HepG2 (cell line): ENCODE data around the gene FMN2. TPM values are rescaled to one million over a fixed set of nuclear protein-coding genes. Genes with fewer than 3 reads are reported as not detected.
A peak's percentile ranks its signal among the peaks of the same experiment; 100 is the strongest.

Experiments used
- IKZF1 ChIP-seq: fragments of 450-650 bp; IDR thresholded peaks from 2 replicates; pipeline ENCODE4 v1.7.1; 2016
- KLF13 ChIP-seq: sonication (generic); formaldehyde crosslinking; IDR thresholded peaks from 2 replicates; pipeline ENCODE4 v1.4.0; 2020; ENCODE audit warnings: mild to moderate bottlenecking, missing genetic modification reagents
- PLSCR1 ChIP-seq: sonication (generic); formaldehyde crosslinking; IDR thresholded peaks from 2 replicates; pipeline ENCODE4 v1.5.0; 2020; ENCODE audit warnings: missing genetic modification reagents, mild to moderate bottlenecking, borderline replicate concordance
- TFDP1 ChIP-seq: IDR thresholded peaks from 2 replicates; pipeline ENCODE4 v1.6.1; 2016; ENCODE audit warnings: missing compliant biosample characterization, missing genetic modification reagents, borderline replicate concordance
- ZNF143 ChIP-seq: sonication (generic); formaldehyde crosslinking; IDR thresholded peaks from 2 replicates; pipeline ENCODE4 v1.4.0; 2020; ENCODE audit warnings: missing genetic modification reagents
- ZNF232 ChIP-seq: sonication (generic); formaldehyde crosslinking; IDR thresholded peaks from 2 replicates; pipeline ENCODE4 v1.4.0; 2020; ENCODE audit warnings: missing genetic modification reagents, borderline replicate concordance
- ZNF513 ChIP-seq: sonication (generic); formaldehyde crosslinking; conservative IDR thresholded peaks from 2 replicates; pipeline ENCODE4 v1.5.0; 2020; ENCODE audit warnings: missing genetic modification reagents
- polyA plus RNA-seq, 8 experiments: library from polyadenylated mRNA; depleted of rRNA in 3 of 8; stranded (reverse) in 7 of 8; unstranded in 1 of 8; fragments of >200 nt; fragmentation: Illumina TruSeq in 4 of 8; extraction: Trizol in 4 of 8; gene quantifications; 2 replicates each; pipeline versions ENCODE4 v1.2.1 to v1.2.3, GENCODE V29; 2011 to 2016; ENCODE audit warnings: low read depth in 4 of 8, missing spikeins in 1 of 8, mixed read lengths in 1 of 8; ENCODE audit not compliant: insufficient read depth in 1 of 8
- total RNA-seq, 5 experiments: library from RNA; depleted of rRNA; stranded (reverse); fragments of >200 nt; fragmentation: Illumina TruSeq; extraction: Trizol; gene quantifications; 2 replicates each; pipeline ENCODE4 v1.2.3, GENCODE V29; 2016; ENCODE audit warnings: low read depth in 1 of 5
- TF ChIP-seq, protein P1 (sequence below): sonication (generic); formaldehyde crosslinking; IDR thresholded peaks from 2 replicates; pipeline ENCODE4 v1.8.1; 2022; ENCODE audit warnings: low read depth, mild to moderate bottlenecking, missing genetic modification reagents
- TF ChIP-seq, protein P2 (sequence below): IDR thresholded peaks from 2 replicates; pipeline ENCODE4 v1.6.1; 2012; ENCODE audit warnings: inconsistent platforms

Gene FMN2
- total and polyA plus RNA-seq, 2 of the 13 experiments (the other 11 are each of a cell fraction or from before 2014, with no cell fraction given): not detected

DNA sequence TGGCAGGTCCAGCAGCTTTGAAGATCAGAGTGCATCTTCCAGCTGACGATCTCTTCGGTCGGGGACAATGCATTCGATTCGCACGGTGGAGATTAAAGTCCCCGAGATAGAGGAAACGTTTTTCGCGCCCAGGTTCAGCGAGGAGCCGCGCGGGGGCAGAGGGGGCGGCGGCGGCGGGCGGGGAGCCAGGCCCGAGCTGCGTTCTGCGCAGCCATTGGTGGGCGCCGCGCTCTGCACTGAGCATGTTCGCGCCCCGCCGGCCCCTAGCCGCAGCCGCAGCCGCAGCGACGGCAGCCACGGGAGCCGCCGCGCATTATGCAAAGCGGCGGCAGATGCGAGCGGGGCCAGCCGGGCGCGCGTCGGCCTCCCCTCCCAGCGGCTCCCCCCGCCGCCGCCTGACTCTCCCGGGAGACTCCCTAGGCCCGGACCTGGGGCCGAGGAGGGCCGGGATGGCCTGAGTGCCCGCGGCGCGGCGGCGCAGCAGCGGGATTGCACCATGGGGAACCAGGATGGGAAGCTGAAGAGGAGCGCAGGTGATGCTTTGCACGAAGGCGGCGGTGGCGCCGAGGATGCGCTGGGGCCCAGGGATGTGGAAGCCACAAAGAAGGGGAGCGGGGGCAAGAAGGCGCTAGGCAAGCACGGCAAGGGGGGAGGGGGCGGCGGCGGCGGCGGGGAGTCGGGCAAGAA lies at the start of gene FMN2 (continued):
- TF ChIP-seq ZNF513 (CRISPR knock-in tag) (no peak), IKZF1 (no peak), ZNF143 (CRISPR knock-in tag) (no peak), TFDP1 (CRISPR knock-in tag) (peak; percentile 58; the same call in 1 of the 2 replicates), KLF13 (CRISPR knock-in tag) (no peak), ZNF232 (CRISPR knock-in tag) (no peak), PLSCR1 (CRISPR knock-in tag) (no peak)
- TF ChIP-seq, protein P1, sequence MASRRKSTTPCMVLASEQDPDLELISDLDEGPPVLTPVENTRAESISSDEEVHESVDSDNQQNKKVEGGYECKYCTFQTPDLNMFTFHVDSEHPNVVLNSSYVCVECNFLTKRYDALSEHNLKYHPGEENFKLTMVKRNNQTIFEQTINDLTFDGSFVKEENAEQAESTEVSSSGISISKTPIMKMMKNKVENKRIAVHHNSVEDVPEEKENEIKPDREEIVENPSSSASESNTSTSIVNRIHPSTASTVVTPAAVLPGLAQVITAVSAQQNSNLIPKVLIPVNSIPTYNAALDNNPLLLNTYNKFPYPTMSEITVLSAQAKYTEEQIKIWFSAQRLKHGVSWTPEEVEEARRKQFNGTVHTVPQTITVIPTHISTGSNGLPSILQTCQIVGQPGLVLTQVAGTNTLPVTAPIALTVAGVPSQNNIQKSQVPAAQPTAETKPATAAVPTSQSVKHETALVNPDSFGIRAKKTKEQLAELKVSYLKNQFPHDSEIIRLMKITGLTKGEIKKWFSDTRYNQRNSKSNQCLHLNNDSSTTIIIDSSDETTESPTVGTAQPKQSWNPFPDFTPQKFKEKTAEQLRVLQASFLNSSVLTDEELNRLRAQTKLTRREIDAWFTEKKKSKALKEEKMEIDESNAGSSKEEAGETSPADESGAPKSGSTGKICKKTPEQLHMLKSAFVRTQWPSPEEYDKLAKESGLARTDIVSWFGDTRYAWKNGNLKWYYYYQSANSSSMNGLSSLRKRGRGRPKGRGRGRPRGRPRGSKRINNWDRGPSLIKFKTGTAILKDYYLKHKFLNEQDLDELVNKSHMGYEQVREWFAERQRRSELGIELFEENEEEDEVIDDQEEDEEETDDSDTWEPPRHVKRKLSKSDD (CRISPR knock-in tag): no peak
- TF ChIP-seq, protein P2, sequence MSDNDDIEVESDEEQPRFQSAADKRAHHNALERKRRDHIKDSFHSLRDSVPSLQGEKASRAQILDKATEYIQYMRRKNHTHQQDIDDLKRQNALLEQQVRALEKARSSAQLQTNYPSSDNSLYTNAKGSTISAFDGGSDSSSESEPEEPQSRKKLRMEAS: peak; percentile 51
